ENCODE measurements around the gene PLK3. TPM values are rescaled to one million over a fixed set of nuclear protein-coding genes. Genes with fewer than 3 reads are reported as not detected.
A peak's percentile ranks its signal among the peaks of the same experiment; 100 is the strongest.

The PLK3 gene
- total and polyA plus RNA-seq, 9 of the 15 experiments (the other 6 are each of a cell fraction or from before 2014, with no cell fraction given) = 0.52 to 22.7 (median 11.0) TPM

DNA sequence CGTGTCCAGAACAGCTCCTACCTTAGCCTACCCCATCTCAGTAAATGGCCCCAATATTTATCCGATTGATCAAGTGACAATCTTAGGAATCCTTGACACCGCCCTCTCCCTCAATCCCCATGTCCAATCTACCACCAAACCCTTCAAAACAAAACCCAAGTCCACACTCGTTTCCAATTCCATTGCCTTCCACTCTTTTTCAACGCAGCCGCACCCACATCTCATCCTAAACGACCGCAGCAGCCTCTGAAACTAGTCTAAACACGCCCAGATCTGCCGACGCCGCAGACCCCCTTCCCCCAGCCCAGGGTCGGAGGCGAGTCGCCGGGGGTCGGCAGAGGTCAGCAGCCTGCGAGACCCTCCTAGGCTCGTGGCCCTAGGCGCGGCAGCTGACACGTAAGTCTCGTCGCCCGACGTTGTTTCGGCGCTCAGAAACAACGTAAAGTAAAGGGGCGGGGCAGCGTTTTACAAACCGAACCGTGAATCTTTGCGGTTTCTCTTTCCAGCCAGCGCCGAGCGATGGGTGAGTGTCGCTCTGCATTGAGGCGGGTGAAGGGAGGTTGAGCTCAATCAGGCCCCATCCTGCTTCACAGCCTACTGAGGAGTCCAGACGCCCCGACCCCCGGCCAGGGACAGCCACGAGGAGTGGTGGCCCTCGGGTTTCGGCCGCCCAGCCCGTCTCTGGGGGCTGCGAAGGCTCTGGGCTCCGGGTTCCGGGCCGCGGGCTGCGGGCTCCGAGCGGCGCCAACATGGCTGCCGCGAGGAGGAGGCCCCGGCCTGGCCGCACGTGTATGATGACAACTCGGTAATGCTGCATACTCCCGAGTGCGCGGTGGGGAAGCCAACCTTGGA lies 24.9 kb upstream of the PLK3 start, which contains the start of gene RPS8 (continued):
- TF ChIP-seq, protein P1, sequence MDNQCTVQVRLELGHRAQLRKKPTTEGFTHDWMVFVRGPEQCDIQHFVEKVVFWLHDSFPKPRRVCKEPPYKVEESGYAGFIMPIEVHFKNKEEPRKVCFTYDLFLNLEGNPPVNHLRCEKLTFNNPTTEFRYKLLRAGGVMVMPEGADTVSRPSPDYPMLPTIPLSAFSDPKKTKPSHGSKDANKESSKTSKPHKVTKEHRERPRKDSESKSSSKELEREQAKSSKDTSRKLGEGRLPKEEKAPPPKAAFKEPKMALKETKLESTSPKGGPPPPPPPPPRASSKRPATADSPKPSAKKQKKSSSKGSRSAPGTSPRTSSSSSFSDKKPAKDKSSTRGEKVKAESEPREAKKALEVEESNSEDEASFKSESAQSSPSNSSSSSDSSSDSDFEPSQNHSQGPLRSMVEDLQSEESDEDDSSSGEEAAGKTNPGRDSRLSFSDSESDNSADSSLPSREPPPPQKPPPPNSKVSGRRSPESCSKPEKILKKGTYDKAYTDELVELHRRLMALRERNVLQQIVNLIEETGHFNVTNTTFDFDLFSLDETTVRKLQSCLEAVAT (IDR thresholded peaks at IDR 0.05) = peak; percentile 93 to 95
- TF ChIP-seq ZNF3 (CRISPR knock-in tag; IDR thresholded peaks at IDR 0.05) (no peak), PHTF2 (CRISPR knock-in tag; IDR thresholded peaks at IDR 0.05) (peak; percentile 85), SIN3B (IDR thresholded peaks at IDR 0.05; ENCODE audit: low read depth) (peak; percentile 86), TAF15 (IDR thresholded peaks at IDR 0.05; ENCODE audit: low read depth, low read length) (0 out of 2 replicates have a peak, but pooled peaks have one; percentile 47), ETV5 (CRISPR knock-in tag; IDR thresholded peaks at IDR 0.05; ENCODE audit: low read depth) (no peak; the same call in 1 of the 2 replicates), HCFC1 (IDR thresholded peaks at IDR 0.05; ENCODE audit: low read depth, low read length) (peak; percentile 86), PHB (CRISPR knock-in tag; IDR thresholded peaks at IDR 0.05) (0 out of 2 replicates have a peak, but pooled peaks have one; percentile 43), ZNF830 (CRISPR knock-in tag; IDR thresholded peaks at IDR 0.05) (peak; percentile 72; the same call in 1 of the 2 replicates)
- TF ChIP-seq, protein P2, sequence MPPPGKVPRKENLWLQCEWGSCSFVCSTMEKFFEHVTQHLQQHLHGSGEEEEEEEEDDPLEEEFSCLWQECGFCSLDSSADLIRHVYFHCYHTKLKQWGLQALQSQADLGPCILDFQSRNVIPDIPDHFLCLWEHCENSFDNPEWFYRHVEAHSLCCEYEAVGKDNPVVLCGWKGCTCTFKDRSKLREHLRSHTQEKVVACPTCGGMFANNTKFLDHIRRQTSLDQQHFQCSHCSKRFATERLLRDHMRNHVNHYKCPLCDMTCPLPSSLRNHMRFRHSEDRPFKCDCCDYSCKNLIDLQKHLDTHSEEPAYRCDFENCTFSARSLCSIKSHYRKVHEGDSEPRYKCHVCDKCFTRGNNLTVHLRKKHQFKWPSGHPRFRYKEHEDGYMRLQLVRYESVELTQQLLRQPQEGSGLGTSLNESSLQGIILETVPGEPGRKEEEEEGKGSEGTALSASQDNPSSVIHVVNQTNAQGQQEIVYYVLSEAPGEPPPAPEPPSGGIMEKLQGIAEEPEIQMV (tag; conservative IDR thresholded peaks at IDR 0.05; ENCODE audit: low read depth) = no peak
- TF ChIP-seq, protein P3, sequence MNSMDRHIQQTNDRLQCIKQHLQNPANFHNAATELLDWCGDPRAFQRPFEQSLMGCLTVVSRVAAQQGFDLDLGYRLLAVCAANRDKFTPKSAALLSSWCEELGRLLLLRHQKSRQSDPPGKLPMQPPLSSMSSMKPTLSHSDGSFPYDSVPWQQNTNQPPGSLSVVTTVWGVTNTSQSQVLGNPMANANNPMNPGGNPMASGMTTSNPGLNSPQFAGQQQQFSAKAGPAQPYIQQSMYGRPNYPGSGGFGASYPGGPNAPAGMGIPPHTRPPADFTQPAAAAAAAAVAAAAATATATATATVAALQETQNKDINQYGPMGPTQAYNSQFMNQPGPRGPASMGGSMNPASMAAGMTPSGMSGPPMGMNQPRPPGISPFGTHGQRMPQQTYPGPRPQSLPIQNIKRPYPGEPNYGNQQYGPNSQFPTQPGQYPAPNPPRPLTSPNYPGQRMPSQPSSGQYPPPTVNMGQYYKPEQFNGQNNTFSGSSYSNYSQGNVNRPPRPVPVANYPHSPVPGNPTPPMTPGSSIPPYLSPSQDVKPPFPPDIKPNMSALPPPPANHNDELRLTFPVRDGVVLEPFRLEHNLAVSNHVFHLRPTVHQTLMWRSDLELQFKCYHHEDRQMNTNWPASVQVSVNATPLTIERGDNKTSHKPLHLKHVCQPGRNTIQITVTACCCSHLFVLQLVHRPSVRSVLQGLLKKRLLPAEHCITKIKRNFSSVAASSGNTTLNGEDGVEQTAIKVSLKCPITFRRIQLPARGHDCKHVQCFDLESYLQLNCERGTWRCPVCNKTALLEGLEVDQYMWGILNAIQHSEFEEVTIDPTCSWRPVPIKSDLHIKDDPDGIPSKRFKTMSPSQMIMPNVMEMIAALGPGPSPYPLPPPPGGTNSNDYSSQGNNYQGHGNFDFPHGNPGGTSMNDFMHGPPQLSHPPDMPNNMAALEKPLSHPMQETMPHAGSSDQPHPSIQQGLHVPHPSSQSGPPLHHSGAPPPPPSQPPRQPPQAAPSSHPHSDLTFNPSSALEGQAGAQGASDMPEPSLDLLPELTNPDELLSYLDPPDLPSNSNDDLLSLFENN (IDR thresholded peaks at IDR 0.05; ENCODE audit: low read depth in 2 of 2, low read length in 2 of 2) = peak in 1 of 2 experiments; percentile 71; a peak in 1 of 4 replicates
- TF ChIP-seq, protein P4, sequence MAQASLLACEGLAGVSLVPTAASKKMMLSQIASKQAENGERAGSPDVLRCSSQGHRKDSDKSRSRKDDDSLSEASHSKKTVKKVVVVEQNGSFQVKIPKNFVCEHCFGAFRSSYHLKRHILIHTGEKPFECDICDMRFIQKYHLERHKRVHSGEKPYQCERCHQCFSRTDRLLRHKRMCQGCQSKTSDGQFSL (CRISPR knock-in tag; IDR thresholded peaks at IDR 0.05) = peak; percentile 60; the same call in 1 of the 2 replicates
- TF ChIP-seq, protein P4 (tag; IDR thresholded peaks at IDR 0.05) = no peak
- TF ChIP-seq, protein P5, sequence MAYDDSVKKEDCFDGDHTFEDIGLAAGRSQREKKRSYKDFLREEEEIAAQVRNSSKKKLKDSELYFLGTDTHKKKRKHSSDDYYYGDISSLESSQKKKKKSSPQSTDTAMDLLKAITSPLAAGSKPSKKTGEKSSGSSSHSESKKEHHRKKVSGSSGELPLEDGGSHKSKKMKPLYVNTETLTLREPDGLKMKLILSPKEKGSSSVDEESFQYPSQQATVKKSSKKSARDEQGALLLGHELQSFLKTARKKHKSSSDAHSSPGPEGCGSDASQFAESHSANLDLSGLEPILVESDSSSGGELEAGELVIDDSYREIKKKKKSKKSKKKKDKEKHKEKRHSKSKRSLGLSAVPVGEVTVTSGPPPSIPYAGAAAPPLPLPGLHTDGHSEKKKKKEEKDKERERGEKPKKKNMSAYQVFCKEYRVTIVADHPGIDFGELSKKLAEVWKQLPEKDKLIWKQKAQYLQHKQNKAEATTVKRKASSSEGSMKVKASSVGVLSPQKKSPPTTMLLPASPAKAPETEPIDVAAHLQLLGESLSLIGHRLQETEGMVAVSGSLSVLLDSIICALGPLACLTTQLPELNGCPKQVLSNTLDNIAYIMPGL (CRISPR knock-in tag; IDR thresholded peaks at IDR 0.05) = no peak; the same call in 1 of the 2 replicates
